Stimulated activated CD8-positive, alpha-beta memory T cell treated with anti-CD3 and anti-CD28 coated beads, Interleukin-15, amount 100 ng/mL, for 24 hours (primary cell): ENCODE measurements around the gene ITGB3.
"Not testable (repeated sequence)": the region's sequence is repeated elsewhere in the genome, so short reads cannot be mapped to it uniquely, and the experiment has no call there.

Experiments used
- DNase-seq: peaks from one replicate; pipeline ENCODE4 v3.0.0-alpha.2; 2020; ENCODE audit warnings: low read depth

The ITGB3 gene

GRCh38 chr17:47244697-47245096 lies 8.9 kb upstream of the ITGB3 start:
- DNase-seq: no peak

DNA sequence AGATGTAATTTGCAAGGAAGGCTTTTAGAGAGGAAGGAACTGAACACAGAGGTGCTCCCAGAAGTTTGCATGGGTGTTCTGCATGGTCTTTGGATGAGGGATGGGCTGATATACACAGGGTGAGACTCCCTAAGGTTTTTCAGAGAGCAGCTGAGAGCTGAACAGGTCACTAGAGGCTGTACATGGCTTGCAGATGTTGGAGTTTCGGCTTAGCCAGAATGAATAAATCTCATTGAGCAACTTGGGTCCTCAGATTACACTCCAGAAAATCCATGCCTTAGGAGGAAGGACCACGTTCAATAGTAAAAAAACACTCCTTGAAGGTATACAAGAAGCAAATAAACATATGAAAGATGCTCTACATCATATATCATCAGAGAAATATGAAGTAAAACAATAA lies 7.5 kb upstream of the ITGB3 start:
- DNase-seq: no peak

- no peak for DNase-seq
Measured at GRCh38 chr17:47250855-47251254, 2.8 kb upstream of the ITGB3 start.

DNA sequence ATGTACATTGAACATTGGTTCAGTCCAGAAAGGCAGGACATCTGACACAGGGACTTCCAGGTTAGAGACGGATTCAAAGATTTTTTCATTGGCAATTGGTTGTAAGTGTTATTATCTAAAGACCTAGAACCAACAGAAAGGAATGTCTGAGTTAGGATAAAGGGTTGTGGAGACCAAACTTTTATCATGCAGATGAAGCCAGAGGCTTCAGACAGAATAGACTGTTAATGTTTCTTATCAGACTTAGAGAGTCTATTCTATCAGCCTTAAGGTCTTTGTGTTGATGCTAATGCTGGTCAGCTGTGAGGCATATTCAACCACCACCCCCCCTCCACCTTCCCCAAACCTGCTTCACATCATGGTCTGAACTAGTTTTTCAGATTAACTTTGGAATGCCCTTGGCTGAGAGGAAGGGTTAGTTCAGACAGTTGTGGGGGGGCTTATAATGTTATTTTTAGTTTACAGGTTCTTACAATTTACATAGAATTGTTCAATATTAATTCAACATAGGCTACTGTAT lies 2.1 kb upstream of the ITGB3 start:
- DNase-seq: no peak

DNA sequence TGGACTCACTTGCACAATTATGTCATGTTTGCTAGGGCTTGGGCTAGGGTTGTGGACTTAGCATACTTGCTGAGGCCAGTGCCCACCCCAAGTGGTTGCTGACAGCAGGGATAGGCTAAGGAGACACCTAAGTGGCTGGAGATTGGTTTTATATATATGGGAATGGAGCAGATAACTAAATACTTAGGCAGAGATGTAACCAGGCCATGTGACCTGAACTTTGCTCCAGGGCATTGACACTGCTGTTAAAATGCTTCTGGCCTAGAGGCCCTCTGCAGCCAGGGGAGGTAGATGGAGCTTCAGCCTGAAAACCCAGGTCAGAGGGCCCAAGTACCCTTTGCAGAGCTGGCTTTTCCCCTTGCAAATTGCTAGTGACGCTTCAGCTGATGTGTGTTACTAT lies 1.4 kb upstream of the ITGB3 start:
- DNase-seq: no peak

GRCh38 chr17:47252766-47253512 lies 688 bp upstream of the ITGB3 start:
- DNase-seq: no peak

DNA sequence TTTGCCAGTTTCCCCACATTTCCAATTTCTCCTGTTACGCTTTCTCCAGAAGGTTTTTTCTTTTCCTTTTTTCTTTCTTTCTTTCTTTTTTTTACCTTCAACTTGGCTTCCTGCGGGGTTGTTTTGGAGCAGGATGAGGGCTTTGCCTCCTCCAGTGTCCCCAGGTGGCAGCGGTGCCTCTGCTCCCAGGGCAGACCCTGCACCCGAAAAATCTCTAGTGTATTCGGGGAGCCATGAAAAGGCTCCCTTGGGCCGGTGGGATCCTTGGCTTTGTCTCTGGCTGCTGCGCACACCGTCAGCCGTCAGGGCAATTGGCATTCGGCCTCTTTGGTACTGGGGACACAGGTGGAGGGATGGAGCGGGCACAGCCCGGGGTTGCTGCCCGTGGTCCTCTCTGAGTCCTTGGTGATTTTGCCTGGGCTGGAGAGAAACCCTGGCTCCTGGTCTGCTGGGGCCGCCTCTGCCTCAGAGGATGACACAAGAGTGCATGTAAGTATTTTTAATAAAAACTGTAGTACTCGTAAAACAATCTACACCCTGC lies 846 bp downstream of the ITGB3 start:
- no peak for DNase-seq

- no peak for DNase-seq
Measured at GRCh38 chr17:47257651-47258339, 4.2 kb downstream of the ITGB3 start.

GRCh38 chr17:47262586-47262985 lies 9.0 kb downstream of the ITGB3 start:
- DNase-seq: no peak

DNA sequence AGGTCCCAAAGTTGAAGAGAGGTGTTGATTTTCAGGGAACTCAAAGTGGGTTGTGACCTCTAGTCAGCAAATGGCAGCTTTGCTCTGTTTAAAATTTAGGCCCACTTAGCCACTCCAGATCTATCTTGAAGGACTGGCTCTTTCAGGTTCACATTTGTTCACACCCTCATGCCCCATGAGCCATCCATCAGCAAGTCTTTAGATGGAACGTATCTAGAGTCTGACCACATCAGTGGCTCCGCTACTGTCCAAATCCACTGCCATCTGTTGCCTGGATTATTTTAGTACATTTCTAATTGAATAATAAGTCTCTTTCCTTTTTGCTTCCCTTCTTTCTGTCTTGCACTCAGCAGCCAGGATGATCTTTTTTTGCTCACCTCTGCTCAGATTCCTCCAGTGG lies 10.5 kb downstream of the ITGB3 start:
- DNase-seq: no peak

DNA sequence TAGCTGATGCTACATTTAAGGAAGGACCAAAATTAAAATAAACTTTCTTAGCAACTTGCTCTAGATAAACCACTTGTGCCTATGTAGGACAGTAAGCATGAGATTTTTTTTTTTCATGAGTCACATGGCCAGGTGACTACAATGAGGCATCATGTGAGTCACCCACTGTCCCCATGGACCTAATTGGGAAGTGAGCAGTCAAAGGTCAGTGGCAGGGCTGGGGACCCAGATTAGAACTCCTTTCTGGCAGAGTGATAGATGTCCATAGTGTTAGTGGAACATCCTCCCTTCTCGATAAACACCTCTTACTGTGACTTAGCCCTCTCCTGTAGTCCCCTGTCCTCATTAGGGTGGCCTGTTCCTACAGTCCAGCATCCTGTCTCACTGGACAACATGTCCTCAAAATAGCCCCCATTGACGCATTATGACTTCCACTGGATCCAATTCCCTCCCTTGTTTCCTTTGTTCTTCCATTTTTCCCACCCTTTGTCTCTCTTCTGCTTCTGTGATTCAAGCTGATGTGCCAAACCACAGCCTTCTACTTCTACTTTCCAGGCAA lies 12.4 kb downstream of the ITGB3 start:
- DNase-seq: no peak

DNA sequence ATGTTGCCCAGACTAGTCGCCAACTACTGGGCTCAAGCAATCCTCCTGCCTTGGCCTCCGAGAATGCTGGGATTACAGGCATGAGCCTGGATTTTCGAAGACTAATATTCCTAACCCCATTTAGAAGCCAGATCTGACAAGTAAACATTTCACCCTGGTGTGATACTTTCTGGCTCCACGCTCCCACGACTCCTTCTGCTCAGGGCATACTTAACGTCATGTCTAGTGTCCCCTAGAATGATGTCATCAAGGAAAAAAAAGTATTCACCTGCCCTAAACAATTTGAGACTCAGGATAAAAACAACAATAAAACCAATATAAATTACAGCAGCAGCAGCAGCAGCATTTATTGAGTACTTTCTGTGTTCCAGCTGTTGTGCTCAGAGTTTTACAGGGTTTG lies 13.2 kb downstream of the ITGB3 start:
- no peak for DNase-seq

DNA sequence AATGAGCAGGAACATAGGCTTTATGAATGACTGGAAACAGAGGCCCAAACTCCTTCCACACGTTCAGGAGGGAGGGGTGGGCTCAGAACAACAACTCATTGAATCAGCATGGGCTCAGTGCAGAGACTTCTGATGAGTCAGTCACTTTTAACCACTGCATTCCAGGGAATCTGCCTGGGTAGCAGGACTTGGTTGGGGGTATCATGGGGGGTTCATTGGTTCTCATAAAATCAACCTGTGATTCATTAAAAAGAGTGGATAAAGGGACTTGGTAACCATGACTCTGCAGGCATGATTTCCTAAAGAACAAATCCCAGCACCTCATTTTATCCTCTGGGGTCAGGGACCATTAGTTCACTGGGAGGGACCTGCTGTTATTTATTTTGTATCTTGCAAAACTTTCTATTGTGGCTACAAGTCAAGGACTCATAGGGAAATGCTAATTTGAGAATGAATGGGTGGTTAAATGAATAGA lies 13.8 kb downstream of the ITGB3 start:
- DNase-seq: no peak

DNA sequence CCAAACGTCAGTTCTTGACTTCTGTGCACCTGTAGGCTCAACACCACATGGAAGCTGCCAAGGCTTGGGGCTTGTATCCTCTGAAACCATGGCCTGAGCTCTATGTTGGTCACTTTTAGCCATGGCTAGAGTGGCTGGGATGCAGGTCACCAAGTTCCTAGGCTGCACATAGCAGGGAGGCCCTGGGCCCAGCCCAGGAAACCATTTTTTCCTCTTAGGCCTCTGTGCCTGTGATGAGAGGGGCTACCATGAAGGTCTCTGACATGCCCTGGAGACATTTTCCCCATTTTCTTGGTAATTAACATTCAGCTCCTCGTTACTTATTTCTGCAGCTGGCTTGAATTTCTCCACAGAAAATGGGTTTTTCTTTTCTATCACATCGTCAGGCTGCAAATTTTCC lies 15.3 kb downstream of the ITGB3 start:
- DNase-seq: not testable (repeated sequence)

DNA sequence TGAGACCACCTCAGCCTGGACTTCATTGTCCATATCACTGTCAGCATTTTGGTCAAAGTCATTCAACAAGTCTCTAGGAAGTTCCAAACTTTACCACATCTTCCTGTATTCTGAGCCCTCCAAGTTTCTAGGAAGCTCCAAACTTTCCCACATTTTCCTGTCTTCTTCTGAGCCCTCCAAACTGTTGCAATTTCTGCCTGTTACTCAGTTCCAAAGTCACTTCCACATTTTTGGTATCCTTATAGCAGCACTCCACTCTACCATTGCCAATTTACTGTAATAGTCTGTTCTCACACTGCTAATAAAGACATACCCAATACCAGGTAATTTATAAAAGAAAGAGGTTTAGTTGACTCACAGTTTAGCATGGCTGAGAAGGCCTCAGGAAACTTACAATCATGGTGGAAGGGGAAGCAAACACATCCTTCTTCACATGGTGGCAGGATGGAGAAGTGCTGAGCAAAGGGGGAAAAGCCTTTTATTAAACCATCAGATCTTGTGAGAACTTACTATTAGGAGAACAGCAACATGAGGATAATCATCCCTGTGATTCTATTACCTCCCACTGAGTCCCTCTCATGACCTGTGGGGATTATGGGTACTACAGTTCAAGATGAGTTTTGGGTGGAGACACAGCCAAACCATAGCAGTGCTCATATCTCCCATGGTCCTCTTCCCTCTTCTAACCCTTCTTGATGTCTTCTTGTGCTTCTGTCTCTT lies 16.1 kb downstream of the ITGB3 start:
- DNase-seq: not testable (repeated sequence)

- no peak for DNase-seq
Measured at GRCh38 chr17:47270946-47271705, 17.5 kb downstream of the ITGB3 start.

- DNase-seq: no peak
Measured at GRCh38 chr17:47272491-47272890, 18.9 kb downstream of the ITGB3 start.

DNA sequence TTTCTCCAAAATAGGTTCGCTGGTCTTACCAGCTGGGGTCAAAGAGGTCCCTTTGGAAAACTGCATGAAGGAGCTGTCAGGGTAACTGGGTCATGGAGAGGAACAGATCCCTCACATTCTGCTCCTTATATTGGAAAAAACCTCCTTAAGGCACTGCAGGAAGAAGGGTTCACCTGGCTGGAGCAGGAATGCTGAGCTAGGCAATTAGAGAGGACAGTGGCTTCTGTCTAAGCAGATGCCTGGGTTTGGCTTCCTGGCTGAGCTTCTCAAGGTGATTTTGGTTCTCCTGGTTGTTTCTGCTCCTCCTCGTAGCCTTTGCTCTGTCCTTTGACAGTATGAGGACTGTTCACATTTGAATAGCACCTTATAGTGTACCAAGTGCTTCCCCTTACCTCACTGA lies 19.6 kb downstream of the ITGB3 start:
- DNase-seq: no peak

- no peak for DNase-seq
Measured at GRCh38 chr17:47274319-47275069, 20.9 kb downstream of the ITGB3 start.

DNA sequence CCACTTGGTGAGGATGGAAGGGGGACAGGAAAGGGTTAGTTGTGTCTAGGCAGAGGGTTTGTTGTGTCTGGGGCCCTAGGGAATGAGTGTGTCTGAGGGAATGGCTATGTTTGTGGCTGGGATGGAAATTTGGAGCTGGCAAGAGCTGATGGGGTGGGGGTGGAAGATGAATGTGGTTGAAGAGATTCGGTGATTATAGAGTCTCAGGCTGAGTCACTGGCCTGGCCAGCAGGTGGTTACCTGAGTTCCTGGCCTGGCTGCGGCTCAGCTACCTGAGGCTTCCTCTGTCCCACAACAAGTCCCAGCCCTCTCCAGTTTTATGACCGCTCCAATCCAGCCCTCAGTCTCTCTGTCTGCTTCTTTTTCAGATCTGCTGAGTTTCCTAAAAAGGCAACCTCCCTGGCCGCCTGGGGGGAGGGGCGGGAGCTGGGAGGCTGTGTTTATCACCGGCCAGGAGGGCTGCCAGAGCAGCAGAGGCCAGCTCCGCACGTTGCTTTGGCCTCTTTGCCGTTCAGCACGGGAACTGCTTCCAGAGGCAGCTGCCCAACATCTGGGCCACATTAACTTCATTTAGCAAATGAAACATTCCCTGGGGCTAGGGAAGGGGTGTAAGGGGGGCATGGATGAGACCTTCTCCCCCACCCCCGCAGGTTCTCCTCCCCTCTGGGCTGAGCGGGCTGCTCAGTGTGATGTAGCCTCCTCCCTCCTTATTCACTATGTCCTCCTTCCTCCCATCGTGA lies 21.8 kb downstream of the ITGB3 start:
- no peak for DNase-seq
